Amniotic epithelial cell (primary cell): ENCODE results near the gene ULK1.

Source experiments
- DNase-seq: peaks from one replicate; pipeline ENCODE4 v3.0.0-alpha.2; 2010; ENCODE audit warnings: low read depth

ULK1 gene

GRCh38 chr12:131920157-131920508, 25.7 kb downstream of the ULK1 start:
- no peak for DNase-seq

- no peak for DNase-seq
These were observed 26.7 kb downstream of the ULK1 start for GRCh38 chr12:131920902-131921840.

- DNase-seq, result no peak
These were observed 27.7 kb downstream of the ULK1 start for GRCh38 chr12:131921866-131922769.

GRCh38 chr12:131922772-131923171, 28.4 kb downstream of the ULK1 start:
- DNase-seq, result no peak

GRCh38 chr12:131923260-131923659, 28.8 kb downstream of the ULK1 start:
- no peak for DNase-seq

GRCh38 chr12:131927110-131928079, 33.0 kb downstream of the ULK1 start:
- no peak for DNase-seq

GRCh38 chr12:131928080-131928710, 33.8 kb downstream of the ULK1 start:
- DNase-seq, result peak; percentile 19

- DNase-seq, result peak; percentile 88
These were observed 34.5 kb downstream of the ULK1 start, which contains the start of gene PUS1 for GRCh38 chr12:131928711-131929580. TSS of gene PUS1 (plus strand) at chr12:131929276. CDS start at chr12:131929723, 447 bp downstream.

- no peak for DNase-seq
These were observed 35.4 kb downstream of the ULK1 start for GRCh38 chr12:131929581-131930456.

- DNase-seq, result no peak
These were observed 36.1 kb downstream of the ULK1 start for GRCh38 chr12:131930510-131930909.

GRCh38 chr12:131933387-131933786, 39.0 kb downstream of the ULK1 start:
- no peak for DNase-seq

GRCh38 chr12:131934535-131934934, 40.1 kb downstream of the ULK1 start:
- DNase-seq, result no peak

GRCh38 chr12:131938082-131938481, 43.7 kb downstream of the ULK1 start:
- DNase-seq, result no peak

GRCh38 chr12:131939007-131939406, 44.6 kb downstream of the ULK1 start:
- no peak for DNase-seq

GRCh38 chr12:131940141-131940547, 45.7 kb downstream of the ULK1 start:
- DNase-seq, result no peak

GRCh38 chr12:131941116-131941986, 46.9 kb downstream of the ULK1 start:
- DNase-seq, result no peak

GRCh38 chr12:131941987-131942341, 47.5 kb downstream of the ULK1 start:
- no peak for DNase-seq

GRCh38 chr12:131942671-131943070, 48.2 kb downstream of the ULK1 start:
- no peak for DNase-seq
